Activated T-helper 17 cell treated with anti-CD3 and anti-CD28 coated beads, Interleukin-2, amount 50 U/mL, for 72 hours (primary cell): ENCODE data around the gene PCDHGA8. TPM values are rescaled to one million over a fixed set of nuclear protein-coding genes. Genes with fewer than 3 reads are reported as not detected.
"Not testable (repeated sequence)": the region's sequence is repeated elsewhere in the genome, so short reads cannot be mapped to it uniquely, and the experiment has no call there.

Experiments used
- ATAC-seq: fragments of 150-1000 bp; cut with Tn5 transposase; replicated peaks from 2 replicates; pipeline ENCODE4 v1.10.0; 2021; ENCODE audit warnings: mild to moderate bottlenecking, moderate library complexity
- H3K27ac Mint-ChIP-seq: one replicate; pipeline ENCODE4 v1.8.0; 2022; ENCODE audit warnings: mixed read lengths
- H3K27me3 Mint-ChIP-seq: one replicate; pipeline ENCODE4 v1.8.0; 2022; ENCODE audit warnings: mixed read lengths
- H3K36me3 Mint-ChIP-seq: one replicate; pipeline ENCODE4 v1.8.0; 2022; ENCODE audit warnings: low read depth, mild to moderate bottlenecking, mixed read lengths
- H3K4me1 Mint-ChIP-seq: one replicate; pipeline ENCODE4 v1.8.0; 2022; ENCODE audit warnings: mixed read lengths
- H3K4me3 Mint-ChIP-seq: one replicate; pipeline ENCODE4 v1.8.0; 2022; ENCODE audit warnings: mild to moderate bottlenecking, mixed read lengths
- H3K9me3 Mint-ChIP-seq: one replicate; pipeline ENCODE4 v1.8.0; 2022; ENCODE audit warnings: mixed read lengths
- total RNA-seq, 2 donors: library from RNA; stranded (reverse); gene quantifications; one replicate each; pipeline ENCODE4 v1.2.3, GENCODE V29; 2022

Gene PCDHGA8
- total RNA-seq, 2 donors from 2014 or later, result not detected

DNA sequence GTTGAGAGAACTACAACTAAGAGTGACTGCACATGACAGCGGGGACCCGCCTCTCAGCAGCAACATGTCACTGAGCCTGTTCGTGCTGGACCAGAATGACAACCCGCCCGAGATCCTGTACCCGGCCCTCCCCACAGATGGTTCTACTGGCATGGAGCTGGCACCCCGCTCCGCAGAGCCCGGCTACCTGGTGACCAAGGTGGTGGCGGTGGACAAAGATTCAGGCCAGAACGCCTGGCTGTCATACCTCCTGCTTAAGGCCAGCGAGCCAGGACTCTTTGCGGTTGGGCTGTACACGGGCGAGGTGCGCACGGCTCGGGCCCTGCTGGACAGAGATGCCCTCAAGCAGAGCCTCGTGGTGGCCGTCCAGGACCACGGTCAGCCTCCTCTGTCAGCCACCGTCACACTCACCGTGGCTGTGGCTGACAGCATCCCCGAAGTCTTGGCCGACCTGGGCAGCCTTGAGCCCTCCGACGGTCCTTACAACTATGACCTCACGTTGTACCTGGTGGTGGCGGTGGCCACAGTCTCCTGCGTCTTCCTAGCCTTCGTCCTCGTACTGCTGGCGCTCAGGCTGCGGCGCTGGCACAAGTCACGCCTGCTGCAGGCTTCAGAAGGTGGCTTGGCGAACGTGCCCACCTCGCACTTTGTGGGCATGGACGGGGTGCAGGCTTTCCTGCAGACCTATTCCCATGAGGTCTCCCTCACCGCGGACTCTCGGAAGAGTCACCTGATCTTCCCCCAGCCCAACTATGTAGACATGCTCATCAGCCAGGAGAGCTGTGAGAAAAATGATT, 7.8 kb upstream of the PCDHGA8 start:
- H3K4me3 Mint-ChIP-seq, result no peak overlapping the region
- peaks cover 14% of the 10 kb centered on the region for H3K9me3 Mint-ChIP-seq
- peaks cover 54% of the 10 kb centered on the region for H3K27me3 Mint-ChIP-seq

DNA sequence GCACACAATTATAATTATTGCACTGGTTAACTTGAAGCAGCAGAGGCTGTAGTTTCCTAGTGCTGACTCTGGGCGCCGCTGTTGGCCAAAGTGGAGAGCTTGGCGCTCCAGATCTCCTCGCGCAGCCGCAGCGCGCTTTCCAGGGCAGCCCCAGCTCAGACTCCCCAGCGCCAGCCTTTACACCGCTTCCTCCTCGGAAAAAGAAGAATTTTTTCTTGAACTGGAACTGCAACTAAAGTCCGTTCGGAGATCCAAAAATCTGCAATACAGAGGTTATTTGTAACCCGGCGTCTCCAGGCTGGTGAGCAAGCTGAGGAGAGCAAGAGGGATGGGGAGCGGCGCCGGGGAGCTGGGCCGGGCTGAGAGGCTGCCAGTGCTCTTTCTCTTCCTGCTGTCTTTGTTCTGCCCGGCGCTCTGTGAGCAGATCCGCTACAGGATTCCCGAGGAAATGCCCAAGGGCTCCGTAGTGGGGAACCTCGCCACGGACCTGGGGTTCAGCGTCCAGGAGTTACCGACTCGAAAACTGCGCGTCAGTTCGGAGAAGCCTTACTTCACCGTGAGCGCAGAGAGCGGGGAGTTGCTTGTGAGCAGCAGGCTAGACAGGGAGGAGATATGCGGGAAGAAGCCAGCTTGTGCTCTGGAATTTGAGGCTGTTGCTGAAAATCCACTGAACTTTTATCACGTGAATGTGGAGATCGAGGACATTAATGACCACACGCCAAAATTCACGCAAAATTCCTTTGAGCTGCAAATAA, 4.7 kb upstream of the PCDHGA8 start, which contains the start of gene PCDHGB4:
TSS of gene PCDHGB4 (plus strand) at position 142 of the 755 bp plus-strand sequence. CDS start at position 329, 187 bp downstream.
- Mint-ChIP-seq H3K27me3 (peaks cover 60% of the 10 kb centered on the region), H3K4me3 (peak within 1 kb of the TSS; percentile 22), H3K9me3 (peaks cover 22% of the 10 kb centered on the region), H3K36me3 (peaks cover 12% of the 10 kb centered on the region)
- ATAC-seq, result peak; percentile 48
- not testable (repeated sequence) for H3K27ac Mint-ChIP-seq, H3K4me1 Mint-ChIP-seq

More for the DNA sequence above, 7.8 kb upstream of the PCDHGA8 start:
- H3K4me1 Mint-ChIP-seq, result no peaks in the 10 kb centered on the region
- no peak overlapping the region for H3K27ac Mint-ChIP-seq
- no peak for ATAC-seq
- peaks cover 11% of the 10 kb centered on the region for H3K36me3 Mint-ChIP-seq

DNA sequence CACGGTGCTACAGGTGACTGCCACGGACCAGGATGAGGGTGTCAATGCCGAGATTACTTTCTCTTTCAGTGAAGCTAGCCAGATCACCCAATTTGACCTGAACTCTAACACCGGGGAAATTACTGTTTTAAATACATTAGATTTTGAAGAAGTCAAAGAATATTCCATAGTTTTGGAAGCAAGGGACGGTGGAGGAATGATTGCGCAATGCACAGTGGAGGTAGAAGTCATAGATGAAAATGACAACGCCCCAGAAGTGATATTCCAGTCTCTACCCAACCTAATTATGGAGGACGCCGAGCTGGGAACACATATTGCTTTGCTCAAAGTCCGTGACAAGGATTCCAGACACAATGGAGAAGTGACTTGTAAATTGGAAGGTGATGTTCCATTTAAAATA, 3.8 kb upstream of the PCDHGA8 start:
- Mint-ChIP-seq H3K27ac (no peak overlapping the region), H3K27me3 (peaks cover 59% of the 10 kb centered on the region), H3K36me3 (peaks cover 10% of the 10 kb centered on the region), H3K4me1 (no peaks in the 10 kb centered on the region), H3K4me3 (no peak overlapping the region), H3K9me3 (peaks cover 22% of the 10 kb centered on the region)
- ATAC-seq, result no peak

DNA sequence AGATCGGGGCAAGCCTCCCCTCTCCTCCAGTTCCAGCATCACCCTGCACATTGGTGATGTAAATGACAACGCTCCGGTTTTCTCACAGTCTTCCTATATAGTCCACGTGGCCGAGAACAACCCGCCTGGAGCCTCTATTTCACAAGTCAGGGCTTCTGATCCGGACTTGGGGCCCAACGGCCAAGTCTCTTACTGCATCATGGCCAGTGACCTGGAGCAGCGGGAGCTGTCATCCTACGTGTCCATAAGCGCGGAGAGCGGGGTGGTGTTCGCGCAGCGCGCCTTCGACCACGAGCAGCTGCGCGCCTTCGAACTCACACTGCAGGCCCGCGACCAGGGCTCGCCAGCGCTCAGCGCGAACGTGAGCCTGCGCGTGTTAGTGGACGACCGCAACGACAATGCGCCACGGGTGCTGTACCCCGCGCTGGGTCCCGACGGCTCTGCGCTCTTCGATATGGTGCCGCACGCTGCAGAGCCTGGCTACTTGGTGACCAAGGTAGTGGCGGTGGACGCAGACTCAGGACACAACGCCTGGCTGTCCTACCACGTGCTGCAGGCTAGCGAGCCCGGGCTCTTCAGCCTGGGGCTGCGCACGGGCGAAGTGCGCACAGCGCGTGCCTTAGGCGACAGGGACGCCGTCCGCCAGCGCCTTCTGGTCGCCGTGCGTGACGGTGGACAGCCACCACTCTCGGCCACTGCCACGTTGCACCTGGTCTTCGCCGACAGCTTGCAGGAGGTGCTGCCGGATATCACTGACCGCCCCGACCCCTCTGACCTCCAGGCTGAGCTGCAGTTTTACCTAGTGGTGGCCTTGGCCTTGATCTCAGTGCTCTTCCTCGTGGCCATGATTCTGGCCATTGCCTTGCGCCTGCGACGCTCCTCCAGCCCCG, 3.0 kb upstream of the PCDHGA8 start:
- H3K4me1 Mint-ChIP-seq, result no peaks in the 10 kb centered on the region
- no peak overlapping the region for H3K27ac Mint-ChIP-seq
- peaks cover 10% of the 10 kb centered on the region for H3K36me3 Mint-ChIP-seq
- peaks cover 27% of the 10 kb centered on the region for H3K9me3 Mint-ChIP-seq
- ATAC-seq, result no peak
- H3K4me3 Mint-ChIP-seq, result no peak overlapping the region
- peaks cover 59% of the 10 kb centered on the region for H3K27me3 Mint-ChIP-seq

DNA sequence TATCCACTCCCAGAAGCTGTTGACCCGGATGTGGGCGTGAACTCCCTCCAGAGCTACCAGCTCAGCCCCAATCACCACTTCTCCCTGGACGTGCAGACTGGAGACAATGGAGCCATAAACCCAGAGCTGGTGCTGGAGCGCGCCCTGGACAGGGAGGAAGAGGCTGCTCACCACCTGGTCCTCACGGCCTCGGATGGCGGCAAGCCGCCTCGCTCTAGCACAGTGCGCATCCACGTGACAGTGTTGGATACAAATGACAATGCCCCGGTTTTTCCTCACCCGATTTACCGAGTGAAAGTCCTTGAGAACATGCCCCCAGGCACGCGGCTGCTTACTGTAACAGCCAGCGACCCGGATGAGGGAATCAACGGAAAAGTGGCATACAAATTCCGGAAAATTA, 834 bp downstream of the PCDHGA8 start:
- Mint-ChIP-seq H3K27ac (no peak overlapping the region), H3K27me3 (peaks cover 52% of the 10 kb centered on the region), H3K9me3 (peaks cover 21% of the 10 kb centered on the region)

DNA sequence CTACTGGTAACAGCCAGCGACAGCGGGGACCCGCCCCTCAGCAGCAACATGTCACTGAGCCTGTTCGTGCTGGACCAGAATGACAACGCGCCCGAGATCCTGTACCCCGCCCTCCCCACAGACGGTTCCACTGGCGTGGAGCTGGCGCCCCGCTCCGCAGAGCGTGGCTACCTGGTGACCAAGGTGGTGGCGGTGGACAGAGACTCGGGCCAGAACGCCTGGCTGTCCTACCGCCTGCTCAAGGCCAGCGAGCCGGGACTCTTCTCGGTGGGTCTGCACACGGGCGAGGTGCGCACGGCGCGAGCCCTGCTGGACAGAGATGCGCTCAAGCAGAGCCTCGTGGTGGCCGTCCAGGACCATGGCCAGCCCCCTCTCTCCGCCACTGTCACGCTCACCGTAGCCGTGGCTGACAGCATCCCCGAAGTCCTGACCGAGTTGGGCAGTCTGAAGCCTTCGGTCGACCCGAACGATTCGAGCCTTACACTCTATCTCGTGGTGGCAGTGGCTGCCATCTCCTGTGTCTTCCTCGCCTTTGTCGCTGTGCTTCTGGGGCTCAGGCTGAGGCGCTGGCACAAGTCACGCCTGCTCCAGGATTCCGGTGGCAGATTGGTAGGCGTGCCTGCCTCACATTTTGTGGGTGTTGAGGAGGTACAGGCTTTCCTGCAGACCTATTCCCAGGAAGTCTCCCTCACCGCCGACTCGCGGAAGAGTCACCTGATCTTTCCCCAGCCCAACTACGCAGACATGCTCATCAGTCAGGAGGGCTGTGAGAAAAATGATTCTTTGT, 2.2 kb downstream of the PCDHGA8 start:
- not testable (repeated sequence) for H3K4me1 Mint-ChIP-seq, H3K4me3 Mint-ChIP-seq, H3K27ac Mint-ChIP-seq, H3K36me3 Mint-ChIP-seq, ATAC-seq
- Mint-ChIP-seq H3K9me3 (peaks cover 13% of the 10 kb centered on the region), H3K27me3 (peaks cover 52% of the 10 kb centered on the region)

More for the DNA sequence above, 834 bp downstream of the PCDHGA8 start:
- H3K36me3 Mint-ChIP-seq, result peaks cover 9% of the 10 kb centered on the region
- no peak overlapping the region for H3K4me3 Mint-ChIP-seq
- no peak for ATAC-seq
- H3K4me1 Mint-ChIP-seq, result no peaks in the 10 kb centered on the region

DNA sequence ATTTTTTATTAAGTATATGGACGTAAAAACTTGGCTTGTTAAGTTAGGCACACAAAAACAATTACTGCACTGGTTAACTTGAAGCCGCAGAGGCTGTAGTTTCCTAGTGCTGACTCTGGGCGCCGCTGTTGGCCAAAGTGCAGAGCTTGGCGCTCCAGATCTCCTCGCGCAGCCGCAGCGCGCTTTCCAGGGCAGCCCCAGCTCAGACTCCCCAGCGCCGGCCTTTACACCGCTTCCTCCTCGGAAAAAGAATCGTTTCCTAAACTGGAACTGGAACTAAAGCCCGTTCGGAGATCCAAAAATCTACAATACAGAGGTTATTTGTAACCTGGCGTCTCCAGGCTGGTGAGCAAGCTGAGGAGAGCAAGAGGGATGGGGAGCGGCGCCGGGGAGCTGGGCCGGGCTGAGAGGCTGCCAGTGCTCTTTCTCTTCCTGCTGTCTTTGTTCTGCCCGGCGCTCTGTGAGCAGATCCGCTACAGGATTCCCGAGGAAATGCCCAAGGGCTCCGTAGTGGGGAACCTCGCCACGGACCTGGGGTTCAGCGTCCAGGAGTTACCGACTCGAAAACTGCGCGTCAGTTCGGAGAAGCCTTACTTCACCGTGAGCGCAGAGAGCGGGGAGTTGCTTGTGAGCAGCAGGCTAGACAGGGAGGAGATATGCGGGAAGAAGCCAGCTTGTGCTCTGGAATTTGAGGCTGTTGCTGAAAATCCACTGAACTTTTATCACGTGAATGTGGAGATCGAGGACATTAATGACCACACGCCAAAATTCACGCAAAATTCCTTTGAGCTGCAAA, 5.5 kb downstream of the PCDHGA8 start, which contains the start of gene PCDHGB5:
TSS of gene PCDHGB5 (plus strand) at position 192 of the 796 bp plus-strand sequence. CDS start at position 373, 181 bp downstream.
- not testable (repeated sequence) for H3K27ac Mint-ChIP-seq, H3K4me1 Mint-ChIP-seq, H3K4me3 Mint-ChIP-seq, H3K36me3 Mint-ChIP-seq, H3K9me3 Mint-ChIP-seq
- ATAC-seq, result peak; percentile 70
- peaks cover 53% of the 10 kb centered on the region for H3K27me3 Mint-ChIP-seq

DNA sequence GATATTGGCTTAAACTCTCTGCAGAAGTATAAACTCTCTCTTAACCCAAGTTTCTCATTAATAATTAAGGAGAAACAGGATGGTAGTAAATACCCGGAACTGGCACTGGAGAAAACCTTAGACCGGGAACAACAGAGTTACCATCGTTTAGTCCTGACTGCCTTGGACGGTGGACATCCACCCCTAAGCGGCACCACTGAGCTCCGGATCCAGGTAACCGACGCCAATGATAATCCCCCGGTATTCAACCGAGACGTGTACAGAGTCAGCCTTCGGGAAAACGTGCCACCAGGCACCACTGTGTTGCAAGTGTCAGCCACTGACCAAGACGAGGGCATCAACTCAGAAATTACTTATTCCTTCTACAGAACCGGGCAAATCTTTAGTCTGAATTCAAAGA, 6.2 kb downstream of the PCDHGA8 start:
- Mint-ChIP-seq H3K4me3 (no peak overlapping the region), H3K36me3 (peaks cover 6% of the 10 kb centered on the region), H3K9me3 (peaks cover 9% of the 10 kb centered on the region), H3K4me1 (no peaks in the 10 kb centered on the region), H3K27ac (no peak overlapping the region), H3K27me3 (peaks cover 56% of the 10 kb centered on the region)
- ATAC-seq, result no peak

DNA sequence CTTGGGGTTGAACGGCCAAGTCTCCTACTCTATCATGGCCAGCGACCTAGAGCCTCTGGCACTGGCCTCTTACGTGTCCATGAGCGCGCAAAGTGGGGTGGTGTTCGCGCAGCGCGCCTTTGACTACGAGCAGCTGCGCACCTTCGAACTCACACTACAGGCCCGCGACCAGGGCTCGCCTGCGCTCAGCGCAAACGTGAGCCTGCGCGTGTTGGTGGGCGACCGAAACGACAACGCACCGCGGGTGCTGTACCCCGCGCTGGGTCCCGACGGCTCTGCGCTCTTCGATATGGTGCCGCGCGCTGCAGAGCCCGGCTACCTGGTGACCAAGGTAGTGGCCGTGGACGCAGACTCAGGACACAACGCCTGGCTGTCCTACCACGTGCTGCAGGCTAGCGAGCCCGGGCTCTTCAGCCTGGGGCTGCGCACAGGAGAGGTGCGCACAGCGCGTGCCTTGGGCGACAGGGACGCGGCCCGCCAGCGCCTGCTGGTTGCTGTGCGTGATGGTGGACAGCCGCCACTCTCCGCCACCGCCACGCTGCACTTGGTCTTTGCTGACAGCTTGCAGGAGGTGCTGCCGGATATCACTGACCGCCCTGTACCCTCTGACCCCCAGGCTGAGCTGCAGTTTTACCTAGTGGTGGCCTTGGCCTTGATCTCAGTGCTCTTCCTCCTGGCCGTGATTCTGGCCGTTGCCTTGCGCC, 7.3 kb downstream of the PCDHGA8 start:
- H3K27me3 Mint-ChIP-seq, result peaks cover 56% of the 10 kb centered on the region
- H3K9me3 Mint-ChIP-seq, result peaks cover 4% of the 10 kb centered on the region
- peaks cover 6% of the 10 kb centered on the region for H3K36me3 Mint-ChIP-seq
- no peak for ATAC-seq
- no peaks in the 10 kb centered on the region for H3K4me1 Mint-ChIP-seq
- H3K4me3 Mint-ChIP-seq, result no peak overlapping the region
- H3K27ac Mint-ChIP-seq, result no peak overlapping the region

DNA sequence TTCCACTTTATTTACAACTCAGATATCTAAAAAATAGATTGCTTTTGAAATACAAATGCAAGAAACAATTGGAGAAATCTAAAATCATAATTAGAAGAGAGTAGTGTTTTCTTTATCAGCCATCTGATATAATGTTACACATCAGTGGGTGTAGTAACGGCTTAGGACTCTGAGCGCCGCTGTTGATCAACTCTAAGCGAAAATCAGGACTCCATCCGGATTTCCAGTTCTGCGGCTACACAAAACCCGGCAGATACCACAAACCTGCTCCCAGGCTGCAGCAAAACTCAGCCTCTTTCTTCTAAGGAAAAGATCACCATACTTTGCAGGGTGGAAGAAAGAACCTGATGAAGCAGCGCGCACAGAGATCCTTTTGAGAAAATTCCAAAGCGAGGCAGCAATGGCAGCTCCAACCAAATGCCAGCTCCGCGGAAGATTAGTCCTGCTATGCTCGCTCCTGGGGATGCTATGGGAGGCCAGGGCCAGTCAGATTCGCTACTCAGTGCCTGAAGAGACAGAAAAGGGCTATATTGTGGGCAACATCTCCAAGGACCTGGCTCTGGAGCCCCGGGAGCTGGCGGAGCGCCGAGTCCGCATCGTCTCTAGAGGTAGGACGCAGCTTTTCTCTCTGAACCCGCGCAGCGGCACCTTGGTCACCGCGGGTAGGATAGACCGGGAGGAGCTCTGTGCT, 10.3 kb downstream of the PCDHGA8 start, which contains the start of gene PCDHGA9:
TSS of gene PCDHGA9 (plus strand) at position 226 of the 691 bp plus-strand sequence. CDS start at position 401, 175 bp downstream.
- Mint-ChIP-seq H3K4me1 (no peaks in the 10 kb centered on the region), H3K27me3 (peaks cover 58% of the 10 kb centered on the region), H3K9me3 (peaks cover 4% of the 10 kb centered on the region), H3K36me3 (peaks cover 6% of the 10 kb centered on the region), H3K4me3 (peak within 1 kb of the TSS; percentile 36), H3K27ac (no peak within 1 kb of the TSS)
- no peak for ATAC-seq

DNA sequence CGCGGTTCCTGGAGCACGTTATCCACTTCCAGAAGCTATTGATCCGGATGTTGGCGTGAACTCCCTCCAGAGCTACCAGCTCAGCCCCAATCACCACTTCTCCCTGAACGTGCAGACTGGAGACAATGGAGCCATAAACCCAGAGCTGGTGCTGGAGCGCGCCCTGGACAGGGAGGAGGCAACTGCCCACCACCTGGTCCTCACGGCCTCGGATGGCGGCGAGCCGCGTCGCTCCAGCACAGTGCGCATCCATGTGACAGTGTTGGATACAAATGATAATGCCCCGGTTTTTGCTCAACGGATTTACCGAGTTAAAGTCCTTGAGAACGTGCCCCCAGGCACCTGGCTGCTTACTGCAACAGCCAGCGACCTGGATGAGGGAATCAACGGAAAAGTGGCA, 11.0 kb downstream of the PCDHGA8 start:
- peaks cover 62% of the 10 kb centered on the region for H3K27me3 Mint-ChIP-seq
- H3K4me3 Mint-ChIP-seq, result no peak overlapping the region
- peaks cover 8% of the 10 kb centered on the region for H3K9me3 Mint-ChIP-seq
- no peak for ATAC-seq
- peaks cover 6% of the 10 kb centered on the region for H3K36me3 Mint-ChIP-seq
- no peaks in the 10 kb centered on the region for H3K4me1 Mint-ChIP-seq
- no peak overlapping the region for H3K27ac Mint-ChIP-seq
